NCI-H226 (cell line): ENCODE measurements around the gene TTC34.

Experiments
- DNase-seq: peaks from one replicate; pipeline ENCODE4 v3.0.0-alpha.2; 2015

The TTC34 gene

DNA sequence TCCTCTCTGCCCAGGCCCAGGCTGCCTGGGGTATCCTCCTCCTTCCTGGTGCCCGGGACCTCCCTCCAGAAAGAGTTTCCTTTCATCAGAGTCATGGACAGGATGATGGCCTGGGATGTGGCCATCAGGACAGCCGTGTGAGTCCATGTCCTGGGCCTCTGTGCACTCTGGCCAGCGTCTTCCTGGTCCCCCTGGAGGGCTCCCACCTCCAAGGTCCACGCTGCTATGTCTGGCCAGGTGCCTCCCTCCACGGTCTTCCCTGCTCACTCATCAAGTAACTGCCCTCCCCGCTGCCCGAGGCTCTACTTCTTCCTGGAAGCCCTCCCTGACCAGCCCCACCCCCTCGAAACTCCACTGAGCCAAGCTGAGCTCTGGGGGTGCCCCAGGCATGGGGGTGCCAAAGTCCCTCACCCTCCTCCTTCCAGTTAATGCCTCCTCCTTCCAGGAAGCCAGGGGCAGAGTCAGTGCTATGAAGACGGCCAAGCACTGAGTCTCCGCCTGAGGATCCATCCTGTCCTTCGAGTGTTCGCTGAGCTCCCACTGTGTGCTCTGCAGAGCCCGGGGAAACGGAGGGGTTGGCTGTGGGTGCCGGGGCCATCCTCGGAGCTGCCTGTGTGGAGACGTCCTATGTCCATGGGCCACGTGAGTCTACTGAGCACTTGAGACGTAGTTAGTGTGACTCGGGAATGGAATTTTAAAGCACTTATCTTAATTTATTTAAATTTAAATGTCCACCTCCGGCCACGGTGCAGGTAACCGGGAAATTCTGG lies 28.5 kb upstream of the TTC34 start:
- DNase-seq = no peak

DNA sequence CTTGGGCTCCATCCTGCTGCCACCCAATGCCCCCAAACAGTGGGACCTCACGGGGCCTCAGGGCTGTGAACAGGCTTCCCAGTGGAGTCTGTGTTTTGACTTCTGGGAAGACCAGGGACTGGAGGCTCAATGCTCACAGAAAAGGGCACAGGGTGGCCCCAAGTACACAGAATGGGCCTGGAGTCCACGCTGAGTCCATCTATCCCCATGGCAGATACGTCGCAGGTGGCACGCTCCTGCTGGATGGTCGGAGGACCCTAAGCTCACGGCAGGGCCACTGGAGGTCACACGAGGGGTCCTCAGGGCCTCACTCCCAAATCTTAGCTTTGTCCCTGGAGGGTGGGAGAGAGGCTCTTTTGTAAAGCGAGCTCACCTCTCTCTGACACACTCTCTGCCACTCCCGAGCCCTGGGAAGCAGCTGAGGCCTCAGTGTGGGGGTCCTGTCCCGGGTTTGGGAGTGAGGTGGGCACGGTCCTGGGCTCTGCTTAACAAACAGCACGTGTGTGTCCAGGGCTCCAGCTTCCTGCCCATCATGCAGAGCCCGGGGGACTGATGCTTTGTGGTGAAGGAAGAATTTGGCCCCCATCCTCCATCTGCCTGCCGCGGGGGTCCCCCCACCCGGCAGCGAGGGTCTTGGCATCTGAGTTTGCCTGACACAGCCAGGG lies 27.2 kb upstream of the TTC34 start:
- DNase-seq = no peak

DNA sequence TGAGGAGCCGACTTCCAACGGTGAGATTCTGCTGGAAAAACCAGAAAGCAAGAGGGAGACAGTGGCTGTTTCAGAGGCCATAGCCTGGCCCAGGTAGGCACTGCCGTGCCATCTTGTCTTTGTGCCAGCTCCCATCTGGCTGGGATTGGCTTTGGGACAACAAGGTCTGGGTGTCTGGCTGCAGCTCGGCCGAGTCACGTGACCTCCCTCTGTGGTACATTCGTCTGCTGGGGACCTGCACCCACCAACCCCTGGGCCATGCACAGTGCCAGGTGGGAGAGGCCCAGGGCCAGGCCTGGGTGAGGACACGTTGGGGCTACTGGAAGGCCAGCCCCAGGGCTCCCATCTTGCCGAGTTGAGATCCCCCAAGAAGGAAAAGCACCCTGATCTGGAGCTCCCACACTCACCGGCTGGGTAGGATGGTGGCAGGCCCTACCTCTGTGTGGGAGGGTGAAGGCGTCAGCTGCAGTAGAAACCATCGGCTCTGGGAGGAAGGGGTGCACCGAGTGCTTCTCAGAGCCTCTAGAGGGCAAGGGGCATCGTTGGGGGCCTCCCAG lies 25.3 kb upstream of the TTC34 start:
- DNase-seq = no peak

DNA sequence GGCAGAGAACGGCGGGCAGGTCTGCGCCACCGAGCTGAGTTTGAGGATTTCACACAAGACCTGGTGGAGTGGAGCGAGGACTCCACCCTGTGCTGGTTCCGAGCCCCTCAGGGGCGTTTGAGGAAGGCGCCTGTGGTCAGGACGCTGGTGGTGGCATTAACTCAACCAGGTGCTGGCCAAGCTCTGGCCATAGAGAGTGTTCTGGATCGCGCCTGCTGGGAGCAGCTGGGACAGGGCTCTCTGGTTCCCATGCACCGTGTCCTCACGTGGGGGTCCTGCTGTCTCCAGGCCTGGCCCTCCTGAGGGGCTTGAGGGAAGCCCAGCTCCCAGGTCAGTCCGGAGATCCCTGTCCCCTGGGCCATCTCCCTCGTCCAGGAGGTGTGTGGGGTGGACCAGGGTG lies 24.8 kb upstream of the TTC34 start:
- DNase-seq = no peak

DNA sequence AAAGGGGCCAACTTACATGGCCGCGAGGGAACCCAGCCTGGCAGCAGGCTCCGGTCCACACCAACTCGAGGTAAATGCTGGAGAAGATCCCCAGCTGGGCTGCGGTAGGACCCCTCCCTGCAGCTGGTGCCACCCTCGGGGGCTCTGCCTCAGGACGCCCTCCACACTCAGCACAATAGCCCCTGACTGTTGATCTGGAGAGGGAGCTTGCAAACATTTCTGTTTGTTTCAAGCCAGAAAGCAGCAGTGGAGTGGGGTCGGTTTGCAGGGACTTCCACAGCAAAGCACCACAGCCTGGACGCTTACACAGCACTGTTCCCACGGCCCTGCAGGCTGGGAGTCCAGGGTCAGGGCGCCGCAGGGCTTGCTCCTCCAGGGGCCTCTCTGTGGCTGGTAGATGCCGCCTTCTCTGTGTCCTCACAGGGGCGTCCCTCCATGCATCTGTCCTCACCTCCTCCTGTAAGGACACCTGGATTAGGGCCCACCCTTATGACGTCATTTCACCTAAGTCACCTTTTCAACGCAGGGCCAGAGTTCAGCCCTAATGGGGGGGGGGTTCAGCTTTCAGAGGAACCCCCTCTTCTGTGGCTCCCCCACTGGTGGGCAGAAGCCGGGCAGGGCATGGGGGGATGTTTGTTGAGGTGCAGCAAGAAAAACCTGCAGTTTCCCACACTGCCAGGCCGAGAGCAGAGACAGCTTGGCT lies 24.1 kb upstream of the TTC34 start:
- no peak for DNase-seq

DNA sequence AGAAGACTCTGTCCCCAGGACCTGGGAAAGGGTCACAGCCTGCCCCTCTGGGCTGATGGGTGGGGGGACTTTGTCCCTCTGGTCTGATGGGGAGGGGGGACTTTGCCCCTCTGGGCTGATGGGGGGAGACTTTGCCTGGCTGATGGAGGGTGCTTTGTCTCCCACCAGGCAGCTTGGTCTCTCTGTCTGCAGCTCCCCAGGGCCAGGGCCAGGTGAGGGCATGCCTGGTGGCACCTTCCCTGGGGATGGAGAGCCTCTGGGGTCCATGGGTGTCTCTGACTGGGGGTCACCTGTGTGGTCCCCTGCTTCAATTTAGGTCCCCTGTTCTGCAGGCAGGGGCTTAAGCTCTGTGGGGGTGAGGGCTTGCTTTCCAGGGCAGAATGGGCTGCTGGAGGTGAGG lies 23.5 kb upstream of the TTC34 start:
- no peak for DNase-seq

DNA sequence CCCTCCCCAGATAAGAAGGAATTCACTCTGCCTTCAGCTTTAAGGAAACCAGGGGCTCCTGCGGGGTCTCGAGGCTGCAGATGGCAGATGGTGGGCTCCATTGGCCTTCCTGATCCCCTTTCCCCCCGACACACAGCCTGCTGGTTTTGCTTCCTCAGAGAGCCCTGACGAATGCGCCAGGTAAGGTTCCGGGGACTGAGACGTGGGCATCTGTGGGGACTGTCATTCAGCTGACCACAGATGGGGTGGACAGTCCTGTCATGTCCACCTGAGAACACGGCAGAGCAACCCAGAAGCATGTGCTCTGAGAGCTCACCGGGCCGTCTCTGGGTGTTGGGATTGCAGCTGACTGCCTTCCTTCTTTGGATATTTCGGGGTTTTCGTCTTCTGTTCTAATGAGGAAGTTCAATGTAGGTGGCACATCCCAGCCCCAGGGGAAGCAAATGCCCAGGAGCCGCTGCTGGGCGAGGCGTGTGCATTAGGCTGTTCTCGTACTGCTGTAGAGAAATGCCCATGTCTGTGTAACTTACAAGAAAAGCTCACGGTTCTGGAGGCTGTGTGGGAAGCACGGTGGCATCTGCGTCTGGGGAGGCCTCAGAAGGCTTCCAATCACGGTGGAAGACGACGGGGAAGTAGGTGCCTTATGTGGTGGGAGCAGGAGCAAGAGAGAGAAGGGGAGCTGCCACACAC lies 22.6 kb upstream of the TTC34 start:
- DNase-seq = no peak

DNA sequence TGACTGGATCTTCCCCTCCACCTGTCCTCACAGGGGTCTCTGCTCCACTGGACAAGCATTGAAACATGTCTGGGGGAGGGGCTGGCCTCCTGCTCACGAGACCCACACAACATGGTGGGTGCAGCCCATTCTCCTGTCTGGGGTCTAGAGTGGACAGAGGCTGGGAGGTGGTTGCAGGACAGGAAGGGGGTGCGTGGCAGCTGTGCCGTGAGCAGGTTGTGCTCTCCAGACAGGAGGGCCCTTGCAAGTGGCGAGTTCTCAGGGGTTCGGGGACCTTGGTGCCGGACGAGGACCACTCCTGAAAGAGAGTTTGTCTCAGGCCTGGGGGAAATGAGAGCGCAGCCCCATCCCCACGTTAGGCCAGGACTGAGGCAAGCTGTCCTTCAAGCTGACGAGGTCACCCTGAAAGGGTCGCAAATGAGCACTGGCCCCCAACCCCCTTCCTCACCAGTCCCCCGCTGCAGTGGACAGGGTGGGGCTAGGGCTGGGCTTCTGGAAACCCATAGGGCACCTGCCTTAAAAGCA lies 21.2 kb upstream of the TTC34 start:
- DNase-seq = no peak

DNA sequence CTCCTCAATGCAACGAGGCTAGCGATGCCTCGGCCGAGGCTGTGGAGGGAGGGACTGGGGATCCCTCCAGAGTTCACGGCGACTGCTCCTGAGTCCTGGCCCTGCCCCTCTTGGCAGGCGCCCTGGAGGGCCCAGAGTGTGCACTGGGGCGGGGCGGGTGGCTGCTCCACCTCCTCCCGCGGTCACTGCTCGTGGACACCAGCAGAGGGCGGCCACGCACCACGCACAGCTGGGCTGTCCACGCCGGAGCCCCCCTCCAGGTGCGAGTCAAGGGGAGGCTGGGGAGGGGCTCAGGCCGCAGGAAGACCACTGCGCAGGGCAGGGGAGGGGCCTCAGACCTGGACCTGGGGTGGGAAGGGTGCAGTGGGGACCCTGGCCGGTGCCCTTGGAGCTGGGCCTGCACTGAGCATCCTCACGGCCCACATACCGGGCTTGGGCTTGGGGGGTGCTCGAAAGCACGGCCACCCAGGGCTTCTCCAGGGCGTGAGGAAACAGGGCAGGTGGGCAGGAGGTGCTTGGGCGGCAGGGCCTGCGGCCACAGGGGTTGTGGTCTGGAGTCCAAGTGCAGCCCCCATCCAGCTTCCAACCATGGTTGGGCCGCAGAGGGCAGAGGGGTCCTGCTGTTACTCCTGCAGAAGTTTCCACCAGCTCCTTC lies 20.6 kb upstream of the TTC34 start:
- DNase-seq = peak; percentile 8

DNA sequence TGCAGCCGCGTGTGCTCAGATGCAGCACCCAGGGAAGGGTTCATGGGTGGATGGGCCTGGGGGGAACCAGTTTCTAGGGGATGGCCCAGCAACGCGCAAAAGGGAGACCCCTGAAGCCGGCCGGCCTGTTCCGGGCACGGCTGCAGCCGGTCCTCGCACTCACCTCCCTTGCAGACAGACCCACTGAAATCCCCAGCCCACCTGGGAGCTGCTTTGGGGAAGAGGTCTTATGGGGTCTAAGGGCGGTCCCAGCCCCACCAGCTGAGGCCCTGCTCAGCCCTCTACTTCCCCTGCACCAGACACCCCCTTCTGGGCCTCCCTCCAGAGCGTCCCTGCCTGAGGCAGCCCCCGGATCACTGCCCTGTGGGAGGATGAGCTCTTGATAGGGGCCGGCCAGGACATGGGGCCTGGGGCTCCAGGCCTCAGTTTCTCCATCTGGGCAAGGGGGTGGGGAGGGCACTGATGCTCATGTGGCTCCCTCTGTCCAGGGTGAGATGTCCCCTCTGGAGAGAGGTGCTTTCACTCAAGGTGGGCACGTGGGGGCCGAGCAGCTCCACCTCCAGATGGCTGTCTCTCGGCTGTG lies 20.0 kb upstream of the TTC34 start:
- no peak for DNase-seq

DNA sequence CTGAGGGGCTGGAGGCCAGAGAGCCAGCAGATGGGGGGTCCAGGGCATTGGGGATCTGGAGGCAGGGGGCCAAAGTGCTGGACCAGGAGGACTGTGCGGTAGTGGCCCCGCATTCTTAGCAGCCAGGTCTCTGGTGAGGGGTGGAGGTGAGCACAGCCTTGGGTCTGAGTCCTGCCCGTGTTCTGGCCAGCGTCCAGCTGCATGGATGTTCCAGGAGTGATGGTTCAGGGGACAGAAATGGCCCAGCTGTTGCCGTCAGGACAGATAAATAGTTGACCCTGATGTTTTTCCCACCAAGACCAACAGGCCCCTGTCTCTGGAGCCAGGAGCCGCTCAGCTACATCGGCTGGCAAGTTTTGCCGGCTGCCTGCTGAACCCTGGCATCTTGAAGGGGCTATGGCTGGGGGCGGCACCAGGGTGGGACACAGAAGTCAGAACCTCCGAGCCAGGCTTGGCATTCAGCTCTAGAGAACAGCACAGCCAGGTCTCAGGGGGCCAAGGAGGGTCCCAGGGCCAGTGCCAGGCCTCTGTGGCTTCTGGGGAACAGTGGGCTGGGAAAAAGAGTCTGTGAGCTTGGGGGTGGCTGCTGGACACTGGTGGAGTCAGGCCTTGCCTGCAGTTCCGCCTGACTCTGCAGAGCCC lies 19.4 kb upstream of the TTC34 start:
- no peak for DNase-seq

DNA sequence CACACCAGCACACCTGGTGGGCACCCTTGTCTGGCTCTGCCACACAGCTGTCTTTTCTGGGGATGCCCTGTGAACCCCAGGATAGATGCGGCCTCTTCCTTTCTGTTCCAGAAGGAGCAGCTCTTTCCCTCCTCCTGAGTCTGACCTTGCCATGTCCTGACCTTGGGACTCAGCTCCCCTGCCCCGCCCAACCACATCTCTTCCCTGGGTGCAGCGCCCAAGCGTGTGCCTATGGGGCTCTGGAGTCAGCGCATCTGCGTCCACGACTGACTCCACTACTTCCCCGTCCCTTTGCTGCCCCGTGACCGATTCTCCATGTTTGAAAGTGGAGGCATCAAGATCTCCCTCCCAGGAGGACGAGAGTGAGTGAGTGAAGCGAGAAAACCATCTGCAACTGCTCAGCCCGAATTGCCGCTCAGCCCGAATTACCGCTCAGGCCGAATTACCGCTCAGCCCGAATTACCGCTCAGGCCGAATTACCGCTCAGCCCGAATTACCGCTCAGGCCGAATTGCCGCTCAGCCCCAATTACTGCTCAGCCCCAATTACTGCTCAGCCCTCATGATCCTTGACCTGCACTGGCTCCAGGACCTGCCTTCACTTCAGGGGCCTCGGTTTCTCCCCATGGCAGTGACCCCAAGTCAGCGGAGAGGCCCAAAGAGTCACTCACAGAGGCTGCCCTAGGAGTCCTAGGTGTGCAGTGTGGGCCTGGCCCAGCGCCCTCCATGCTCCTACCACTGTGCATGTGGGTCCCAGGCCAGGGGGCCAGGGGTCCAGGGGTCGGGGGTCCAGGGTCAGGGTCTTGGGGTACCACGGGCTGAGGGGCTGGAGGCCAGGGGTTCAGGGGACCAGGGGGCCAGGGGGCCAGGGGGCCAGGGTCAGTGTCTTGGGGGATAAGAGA lies 18.6 kb upstream of the TTC34 start:
- DNase-seq = no peak

DNA sequence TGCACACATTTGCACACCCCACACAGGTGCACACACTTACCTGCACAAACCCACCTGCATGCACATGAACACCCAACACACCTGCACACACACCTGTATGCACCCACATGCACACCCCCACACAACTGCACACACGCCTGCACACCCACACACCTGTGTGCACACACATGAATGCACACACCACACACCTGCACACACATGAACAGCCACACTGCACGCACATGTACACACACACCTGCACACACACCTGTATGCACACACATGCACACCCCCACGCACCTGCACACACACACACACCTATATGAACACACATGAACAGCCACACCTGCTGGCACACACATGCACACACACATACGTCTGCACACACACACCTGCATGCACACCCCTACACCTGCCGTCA lies 17.9 kb upstream of the TTC34 start:
- DNase-seq = no peak

DNA sequence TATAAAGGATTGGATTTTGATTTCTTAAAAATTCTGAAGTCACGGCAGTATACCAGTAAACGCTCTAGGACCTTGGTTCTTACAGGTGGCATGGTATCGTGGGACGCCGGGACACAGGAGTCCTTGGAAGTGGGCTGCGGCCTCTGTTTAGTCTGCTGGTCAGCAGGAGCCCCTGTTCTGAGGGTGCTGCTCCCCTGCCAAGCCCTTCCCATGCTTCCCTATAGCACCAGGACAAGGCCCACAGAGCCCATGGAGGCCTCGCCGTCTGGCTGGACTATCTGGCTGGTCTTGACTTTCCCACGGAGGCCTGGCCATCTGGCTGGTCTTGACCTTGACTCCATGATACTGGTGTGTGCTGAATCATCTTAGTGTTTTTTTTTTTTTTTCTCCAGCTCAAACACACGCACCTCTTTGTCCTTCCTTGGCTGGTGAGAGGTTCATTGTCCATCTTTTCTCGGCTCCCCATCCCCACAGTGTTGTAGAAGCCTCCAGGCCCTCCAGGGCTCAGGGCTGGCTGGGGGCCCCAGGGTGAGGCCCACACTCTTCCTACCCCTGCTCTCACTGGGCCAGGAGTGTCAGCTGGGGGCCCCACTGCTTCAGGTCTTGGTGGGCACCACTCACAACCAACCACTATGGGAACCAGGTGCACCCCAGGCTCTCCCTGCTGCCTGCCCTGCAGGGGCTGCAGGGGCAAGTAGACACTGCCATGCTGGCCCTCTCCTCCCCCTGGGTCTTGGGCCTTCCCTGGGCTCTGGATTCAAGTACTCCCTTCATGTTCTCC lies 16.5 kb upstream of the TTC34 start:
- no peak for DNase-seq

DNA sequence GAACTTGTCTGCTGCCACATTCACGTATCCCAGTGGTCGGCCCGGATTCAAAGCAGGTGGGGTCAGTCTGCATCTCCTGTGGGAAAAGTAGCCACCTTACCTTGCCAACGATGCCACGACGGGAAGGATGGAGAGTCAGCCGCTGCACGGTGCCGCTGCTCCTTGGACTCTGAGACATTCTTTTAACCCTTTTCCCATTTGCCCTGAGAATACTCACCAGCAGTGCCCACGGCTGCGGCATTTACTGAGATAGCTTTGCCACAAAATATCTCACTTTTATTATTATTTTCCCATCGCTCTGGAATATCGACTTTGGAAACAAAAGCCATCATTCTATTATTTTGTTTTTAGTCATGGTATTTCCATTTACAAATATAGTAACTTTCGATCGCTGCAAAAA lies 15.3 kb upstream of the TTC34 start:
- no peak for DNase-seq

DNA sequence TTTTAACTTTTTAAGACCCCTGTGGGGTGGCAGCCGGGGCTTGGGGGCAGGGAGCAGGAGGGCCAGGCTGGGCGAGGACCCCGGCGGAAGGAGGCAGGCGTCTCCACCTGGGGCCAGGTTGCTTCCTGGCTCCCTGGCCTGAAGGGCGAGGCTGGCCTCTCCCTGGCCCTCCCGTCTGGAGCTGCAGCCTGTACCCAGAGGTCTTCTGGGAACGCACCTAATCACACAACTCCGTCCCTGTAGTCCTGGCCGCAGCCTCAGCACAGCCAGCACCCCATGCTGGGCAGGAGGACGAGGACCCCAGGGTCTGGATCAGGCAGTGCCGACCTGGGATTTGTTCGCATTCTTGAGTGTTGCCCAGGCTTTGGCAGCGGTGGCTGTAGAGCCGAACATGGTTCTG lies 14.1 kb upstream of the TTC34 start:
- DNase-seq = no peak

DNA sequence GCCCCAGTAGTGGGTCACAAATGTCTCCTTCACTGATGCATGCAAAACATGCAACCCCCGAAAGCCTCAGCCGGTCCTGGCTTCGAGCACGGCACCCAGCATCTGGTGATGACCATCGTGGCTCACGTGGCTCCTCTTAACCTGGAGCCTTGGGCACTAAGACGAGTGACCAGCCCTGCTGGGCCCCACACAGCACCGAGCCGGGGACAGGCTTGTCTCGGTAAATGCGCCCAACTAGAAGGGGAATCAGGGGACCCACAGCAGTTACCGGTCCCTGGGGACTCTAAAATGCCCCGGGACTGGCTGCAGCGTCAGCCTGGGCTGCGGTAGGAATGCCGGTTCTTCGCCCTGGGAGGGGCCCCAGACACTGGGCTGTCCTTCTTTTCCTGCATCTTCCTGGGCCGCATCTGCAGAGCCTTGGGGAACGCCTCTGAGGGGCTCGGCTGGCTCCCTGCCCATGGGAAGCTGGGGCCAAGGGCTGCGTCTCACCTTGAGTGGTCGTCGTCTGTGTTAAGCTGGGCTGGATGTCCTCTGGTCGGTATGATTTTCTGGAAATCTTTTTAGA lies 13.1 kb upstream of the TTC34 start:
- no peak for DNase-seq

DNA sequence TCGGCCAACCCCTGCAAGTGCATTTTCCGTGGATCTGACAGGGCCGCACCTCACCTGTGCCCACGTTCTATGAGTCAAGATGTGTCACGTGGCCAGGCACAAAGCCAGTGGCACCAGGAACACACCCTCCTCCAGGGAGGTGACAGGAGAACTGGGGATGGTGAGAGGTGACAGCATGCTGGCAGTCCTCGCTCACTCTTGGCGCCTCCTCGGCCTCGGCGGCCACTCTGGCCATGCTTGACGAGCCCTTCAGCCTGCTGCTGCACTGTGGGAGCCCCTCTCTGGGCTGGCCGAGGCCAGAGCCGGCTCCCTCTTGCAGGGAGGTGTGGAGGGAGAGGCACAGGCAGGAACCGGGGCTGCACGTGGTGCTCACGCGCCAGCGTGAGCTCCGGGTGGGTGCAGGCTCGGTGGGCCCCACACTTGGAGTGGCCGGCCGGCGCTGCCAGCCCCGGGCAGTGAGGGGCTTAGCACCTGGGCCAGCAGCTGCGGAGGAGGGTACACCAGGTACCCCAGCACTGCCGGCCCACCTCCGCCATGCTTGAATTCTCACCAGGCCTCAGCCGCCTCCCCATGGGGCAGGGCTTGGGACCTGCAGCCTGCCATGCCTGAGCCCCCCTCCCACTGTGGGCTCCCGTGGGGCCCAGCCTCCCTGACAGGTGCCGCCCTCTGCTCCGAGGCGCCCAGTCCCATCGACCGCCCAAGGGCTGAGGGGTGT lies 11.6 kb upstream of the TTC34 start:
- no peak for DNase-seq

DNA sequence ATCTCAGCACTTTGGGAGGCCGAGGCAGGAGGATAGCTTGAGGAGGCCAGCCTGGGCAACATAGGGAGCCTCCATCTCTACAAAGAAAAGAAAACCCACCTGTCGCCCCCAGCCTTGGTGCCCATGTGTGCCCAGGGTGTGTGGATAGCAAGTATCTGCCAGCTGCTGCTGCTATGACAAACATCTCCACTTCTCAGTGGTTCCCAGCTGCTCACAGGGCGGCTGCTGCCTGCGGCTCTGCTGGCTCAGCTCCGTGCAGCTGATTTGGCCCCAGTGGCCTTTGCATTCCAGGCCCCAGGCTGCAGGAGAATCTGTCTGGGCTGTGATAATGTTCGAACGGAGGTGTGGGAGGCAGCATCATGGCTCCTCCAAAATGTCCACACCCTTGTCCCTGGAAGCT lies 10.6 kb upstream of the TTC34 start:
- no peak for DNase-seq
